Lower leg skin (tissue), 4 donors: ENCODE data around the gene ARF6. TPM values are rescaled to one million over a fixed set of nuclear protein-coding genes. Genes with fewer than 3 reads are reported as not detected.

ENCODE experiments used
- DNase-seq, 2 donors: peaks; one replicate each; pipeline ENCODE4 v3.0.0-alpha.2; 2019; ENCODE audit warnings: low spot score in 2 of 2
- H3K4me3 ChIP-seq: fragments of 200-600 bp; sonication (generic); 2 replicates; pipeline ENCODE4 v1.5.1; 2017; ENCODE audit warnings: mild to moderate bottlenecking, low read depth; ENCODE audit not compliant: poor library complexity, severe bottlenecking
- POLR2A ChIP-seq, 2 donors: fragments of 450-650 bp; IDR thresholded peaks; one replicate each; pipeline ENCODE4 v1.6.1; 2016 to 2017; ENCODE audit warnings: antibody characterized with exemption in 2 of 2, mild to moderate bottlenecking in 1 of 2, moderate library complexity in 1 of 2
- WGBS, 2 donors: methylation state at CpG; one replicate each; pipeline ENCODE4 v1.1.5; 2018; 5-methylcytosine and 5-hydroxymethylcytosine counted together
- intact Hi-C: fragments of 100-400 bp; cut with DNase I; formaldehyde crosslinking; loops from one replicate; pipeline ENCODE4 v1.15.0; 2023; ENCODE audit warnings: low total_unique reads
- total RNA-seq, 4 donors: library from RNA; depleted of rRNA; stranded (reverse); fragments of >200 nt; gene quantifications; one replicate each; pipeline ENCODE4 v1.1.0, GENCODE V29; 2016
- TF ChIP-seq, protein P1 (sequence below), 3 donors: fragments of 450-650 bp; IDR thresholded peaks; one replicate each; pipeline ENCODE4 v1.5.1; 2016; ENCODE audit warnings: antibody characterized with exemption in 3 of 3, mild to moderate bottlenecking in 3 of 3, moderate library complexity in 2 of 3

Gene ARF6
- total RNA-seq, 4 donors from 2014 or later = 102 to 128 (median 121) TPM

DNA sequence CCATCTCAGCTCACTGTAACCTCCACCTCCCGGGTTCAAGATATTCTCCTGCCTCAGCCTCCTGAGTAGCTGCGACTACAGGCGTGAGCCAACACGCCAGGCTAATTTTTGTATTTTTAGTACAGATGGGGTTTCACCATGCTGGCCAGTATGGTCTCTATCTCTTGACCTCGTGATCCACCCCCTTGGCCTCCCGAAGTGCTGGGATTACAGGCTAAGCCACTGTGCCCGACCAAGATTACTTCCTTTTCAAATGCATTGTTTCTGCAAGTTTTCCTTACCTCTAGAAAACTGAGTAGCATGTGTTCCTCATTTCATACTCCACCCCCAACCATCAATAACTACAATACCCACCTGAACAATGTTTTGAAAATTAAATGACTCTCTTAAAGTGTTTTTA lies 13.1 kb downstream of the ARF6 start:
- WGBS, 2 donors = 65 to 71% methylated on average over 7 of the region's 7 CpGs
- TF ChIP-seq, protein P1, sequence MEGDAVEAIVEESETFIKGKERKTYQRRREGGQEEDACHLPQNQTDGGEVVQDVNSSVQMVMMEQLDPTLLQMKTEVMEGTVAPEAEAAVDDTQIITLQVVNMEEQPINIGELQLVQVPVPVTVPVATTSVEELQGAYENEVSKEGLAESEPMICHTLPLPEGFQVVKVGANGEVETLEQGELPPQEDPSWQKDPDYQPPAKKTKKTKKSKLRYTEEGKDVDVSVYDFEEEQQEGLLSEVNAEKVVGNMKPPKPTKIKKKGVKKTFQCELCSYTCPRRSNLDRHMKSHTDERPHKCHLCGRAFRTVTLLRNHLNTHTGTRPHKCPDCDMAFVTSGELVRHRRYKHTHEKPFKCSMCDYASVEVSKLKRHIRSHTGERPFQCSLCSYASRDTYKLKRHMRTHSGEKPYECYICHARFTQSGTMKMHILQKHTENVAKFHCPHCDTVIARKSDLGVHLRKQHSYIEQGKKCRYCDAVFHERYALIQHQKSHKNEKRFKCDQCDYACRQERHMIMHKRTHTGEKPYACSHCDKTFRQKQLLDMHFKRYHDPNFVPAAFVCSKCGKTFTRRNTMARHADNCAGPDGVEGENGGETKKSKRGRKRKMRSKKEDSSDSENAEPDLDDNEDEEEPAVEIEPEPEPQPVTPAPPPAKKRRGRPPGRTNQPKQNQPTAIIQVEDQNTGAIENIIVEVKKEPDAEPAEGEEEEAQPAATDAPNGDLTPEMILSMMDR (IDR thresholded peaks at IDR 0.05) = no peak
- no peak for TF ChIP-seq POLR2A (IDR thresholded peaks at IDR 0.05)
- DNase-seq = no peak
- intact Hi-C loops = no loop called here
- no peak overlapping the region for H3K4me3 ChIP-seq

DNA sequence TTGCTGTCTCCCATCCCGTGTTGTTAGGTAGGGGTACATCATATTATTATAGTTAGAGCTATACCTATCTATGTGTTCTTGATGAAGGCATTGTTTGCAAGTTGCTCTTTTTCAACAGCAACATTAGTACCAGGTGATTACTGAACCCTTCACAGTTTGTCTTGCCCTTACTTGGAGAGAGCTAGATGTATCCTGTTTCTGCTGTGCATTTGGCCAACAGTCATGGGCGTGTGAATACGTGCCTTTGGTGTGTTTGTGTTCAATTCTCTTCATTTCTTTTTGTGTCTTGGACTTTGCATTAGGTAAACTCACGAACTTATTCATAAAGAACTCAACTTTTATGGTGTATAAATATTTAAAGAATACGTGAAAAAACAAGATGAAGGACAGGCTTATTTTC lies 14.3 kb downstream of the ARF6 start:
- TF ChIP-seq POLR2A (IDR thresholded peaks at IDR 0.05) = no peak
- TF ChIP-seq, protein P1 (IDR thresholded peaks at IDR 0.05) = no peak
- intact Hi-C loops = no loop called here
- DNase-seq = no peak
- no peak overlapping the region for H3K4me3 ChIP-seq
- 34 to 43% methylated on average over 5 of the region's 5 CpGs for WGBS, 2 donors

DNA sequence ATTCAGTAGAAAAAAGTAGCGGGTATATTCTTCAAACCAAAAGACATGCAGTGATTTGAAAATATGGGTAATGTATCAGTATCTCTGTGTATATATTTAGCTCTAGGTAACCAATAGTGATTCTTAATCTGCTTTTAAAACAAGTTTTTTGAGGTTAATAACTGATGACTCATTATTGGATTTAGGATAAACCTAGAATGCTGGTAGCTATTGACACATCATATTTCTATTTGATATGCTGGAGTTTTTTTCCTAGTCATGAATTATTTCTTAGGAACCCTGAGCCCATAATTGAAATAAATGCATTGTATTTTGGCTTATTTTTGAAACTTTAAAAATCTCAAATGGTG lies 15.5 kb downstream of the ARF6 start:
- TF ChIP-seq, protein P1 (IDR thresholded peaks at IDR 0.05) = no peak
- TF ChIP-seq POLR2A (IDR thresholded peaks at IDR 0.05) = no peak
- no peak overlapping the region for H3K4me3 ChIP-seq
- WGBS, 2 donors = 0% methylated on average over 1 of the region's 1 CpG
- intact Hi-C loops = no loop called here
- DNase-seq = no peak

DNA sequence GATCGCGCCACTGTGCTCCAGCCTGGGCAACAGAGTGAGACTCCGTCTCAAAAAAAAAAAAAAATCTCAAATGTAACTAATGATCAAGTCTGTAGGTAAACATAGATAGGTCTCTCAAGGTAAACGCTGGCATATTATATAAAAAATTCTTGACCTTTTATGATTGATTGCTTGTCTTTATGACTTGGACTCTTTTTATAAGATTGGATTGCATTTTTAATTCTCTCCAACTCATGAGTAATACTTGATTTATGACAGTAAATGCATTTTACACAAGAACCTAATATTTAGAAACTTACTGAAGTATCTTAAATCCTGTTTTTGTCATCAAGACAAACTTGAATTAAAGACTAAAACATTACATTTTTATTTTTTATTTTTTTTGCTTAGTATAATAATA lies 16.1 kb downstream of the ARF6 start:
- 79 to 84% methylated on average over 4 of the region's 4 CpGs for WGBS, 2 donors
- no peak for DNase-seq
- intact Hi-C loops = no loop called here
- no peak overlapping the region for H3K4me3 ChIP-seq
- TF ChIP-seq, protein P1 (IDR thresholded peaks at IDR 0.05) = no peak
- no peak for TF ChIP-seq POLR2A (IDR thresholded peaks at IDR 0.05)

DNA sequence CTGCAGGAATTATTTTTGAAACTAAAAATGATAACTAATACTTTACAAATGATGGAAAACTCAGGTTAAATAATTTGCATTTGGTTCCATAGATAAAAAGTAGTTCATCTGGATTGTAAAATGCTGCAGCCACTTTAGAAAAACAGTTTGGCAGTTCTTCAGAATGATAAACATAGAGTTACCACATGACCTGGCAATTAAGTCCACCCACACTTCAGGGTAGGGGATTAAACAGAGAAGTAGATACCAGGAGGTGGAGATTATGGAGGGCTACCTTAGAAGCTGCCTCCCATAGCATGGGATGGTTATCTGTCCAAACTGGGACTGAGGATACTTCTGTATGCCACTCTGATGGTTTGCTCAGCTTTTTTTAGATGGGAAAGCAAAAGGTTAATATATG lies 22.2 kb downstream of the ARF6 start:
- no peak for DNase-seq
- intact Hi-C loops = no loop called here
- H3K4me3 ChIP-seq = no peak overlapping the region
- TF ChIP-seq, protein P1 (IDR thresholded peaks at IDR 0.05) = no peak

DNA sequence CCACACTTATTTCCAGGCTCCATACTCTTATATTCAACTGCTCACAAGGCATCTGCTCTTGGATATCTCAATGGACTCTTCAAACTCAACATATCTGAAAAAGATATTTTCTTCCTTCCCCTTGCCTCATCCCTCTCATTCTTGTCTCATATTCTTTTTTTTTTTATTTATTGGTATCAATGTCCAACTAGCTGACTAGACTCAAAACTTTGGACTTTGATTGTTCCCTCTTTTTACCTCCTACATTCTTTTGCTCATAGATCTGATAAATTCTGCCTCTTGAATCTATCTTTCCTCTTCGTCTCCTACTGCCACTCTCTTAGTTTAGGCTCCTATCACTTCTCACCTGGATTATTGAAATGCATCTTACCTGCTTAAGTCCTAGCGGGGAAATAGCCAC lies 25.8 kb downstream of the ARF6 start:
- no peak for TF ChIP-seq POLR2A (IDR thresholded peaks at IDR 0.05)
- TF ChIP-seq, protein P1 (IDR thresholded peaks at IDR 0.05) = no peak
- WGBS, 2 donors = 97% methylated on average over 2 of the region's 2 CpGs
- intact Hi-C loops = no loop called here
- no peak overlapping the region for H3K4me3 ChIP-seq
- no peak for DNase-seq
